Astrocyte (in vitro differentiated cells and primary cell): ENCODE data around the gene SMCO2.

Experiments
- CTCF ChIP-seq: IDR thresholded peaks from 2 replicates; pipeline ENCODE4 v1.5.1; 2011; ENCODE audit warnings: low read depth, mild to moderate bottlenecking, inconsistent platforms, low read length, moderate library complexity; ENCODE audit not compliant: insufficient read depth
- EZH2 ChIP-seq: IDR thresholded peaks from 2 replicates; pipeline ENCODE4 v1.6.1; 2012; ENCODE audit warnings: mild to moderate bottlenecking, low read length, inconsistent platforms; ENCODE audit not compliant: insufficient read depth

DNA sequence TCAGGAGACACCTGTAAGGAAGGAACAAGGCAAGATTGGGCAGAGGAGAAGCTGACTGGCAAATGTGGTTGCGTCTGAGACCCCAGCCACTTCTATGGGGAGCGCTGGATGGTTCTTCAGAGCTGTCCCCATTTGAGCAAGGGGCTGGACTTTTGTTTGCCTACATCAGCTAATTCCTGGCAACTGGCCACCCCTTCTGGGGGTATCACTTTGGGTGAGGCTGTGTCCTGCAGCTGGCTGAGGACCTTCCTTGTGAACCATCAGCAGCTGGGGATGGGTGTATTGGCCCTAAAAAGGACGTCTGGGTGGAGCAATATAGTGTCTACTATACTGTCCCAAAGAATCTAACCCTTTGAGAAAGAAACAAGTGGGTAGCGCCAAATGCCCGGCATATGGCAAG is 101.1 kb downstream of the SMCO2 start:
- no peak for TF ChIP-seq CTCF
- TF ChIP-seq EZH2, result no peak
